ENCODE measurements around the gene FAM156A.
"Not testable (repeated sequence)": the region's sequence is repeated elsewhere in the genome, so short reads cannot be mapped to it uniquely, and the experiment has no call there.

DNA sequence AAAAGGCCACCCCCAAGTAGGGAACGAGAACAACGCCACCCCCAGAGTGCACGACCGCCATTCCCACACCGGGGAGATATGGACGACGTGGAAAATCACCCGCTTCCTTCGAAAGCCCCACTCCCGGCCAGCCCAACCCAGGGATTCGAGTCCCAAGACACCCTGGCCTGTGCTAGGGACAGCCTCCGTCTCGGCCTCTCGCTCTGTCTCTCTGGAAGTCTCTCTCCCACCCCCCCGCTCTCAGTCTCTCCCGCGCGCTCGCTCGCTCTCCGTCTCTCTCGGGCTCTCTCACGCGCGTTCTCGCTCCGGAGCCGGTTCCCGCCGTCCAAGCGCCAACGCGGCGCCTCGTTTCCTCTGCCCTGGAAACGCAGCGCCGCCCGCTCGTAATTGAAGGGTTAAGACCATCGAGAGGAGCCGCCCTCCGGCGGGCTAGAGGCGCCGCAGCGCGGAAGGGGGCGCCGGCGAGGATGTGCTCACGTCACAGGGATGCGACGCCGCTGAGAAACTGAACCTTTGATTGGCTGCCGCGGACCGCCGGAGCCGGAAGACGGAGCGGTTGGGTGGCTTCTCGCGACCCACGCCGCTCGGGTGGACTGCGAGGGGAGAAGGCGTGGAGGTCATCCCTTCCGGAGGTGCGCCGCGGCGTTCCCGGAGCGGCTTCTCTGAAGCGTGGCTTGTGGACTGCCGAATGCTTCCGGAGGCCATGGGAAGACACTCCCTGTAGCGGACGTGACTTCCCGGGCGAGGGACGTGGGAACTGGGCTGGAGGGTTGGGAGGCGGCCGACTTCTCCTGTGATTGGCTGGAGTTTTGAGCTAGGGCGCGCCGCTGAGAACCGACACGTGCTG lies at the start of gene FAM156A:
- TF ChIP-seq, protein P1, sequence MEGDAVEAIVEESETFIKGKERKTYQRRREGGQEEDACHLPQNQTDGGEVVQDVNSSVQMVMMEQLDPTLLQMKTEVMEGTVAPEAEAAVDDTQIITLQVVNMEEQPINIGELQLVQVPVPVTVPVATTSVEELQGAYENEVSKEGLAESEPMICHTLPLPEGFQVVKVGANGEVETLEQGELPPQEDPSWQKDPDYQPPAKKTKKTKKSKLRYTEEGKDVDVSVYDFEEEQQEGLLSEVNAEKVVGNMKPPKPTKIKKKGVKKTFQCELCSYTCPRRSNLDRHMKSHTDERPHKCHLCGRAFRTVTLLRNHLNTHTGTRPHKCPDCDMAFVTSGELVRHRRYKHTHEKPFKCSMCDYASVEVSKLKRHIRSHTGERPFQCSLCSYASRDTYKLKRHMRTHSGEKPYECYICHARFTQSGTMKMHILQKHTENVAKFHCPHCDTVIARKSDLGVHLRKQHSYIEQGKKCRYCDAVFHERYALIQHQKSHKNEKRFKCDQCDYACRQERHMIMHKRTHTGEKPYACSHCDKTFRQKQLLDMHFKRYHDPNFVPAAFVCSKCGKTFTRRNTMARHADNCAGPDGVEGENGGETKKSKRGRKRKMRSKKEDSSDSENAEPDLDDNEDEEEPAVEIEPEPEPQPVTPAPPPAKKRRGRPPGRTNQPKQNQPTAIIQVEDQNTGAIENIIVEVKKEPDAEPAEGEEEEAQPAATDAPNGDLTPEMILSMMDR (IDR thresholded peaks at IDR 0.05) = not testable (repeated sequence)
- TF ChIP-seq POLR2A (IDR thresholded peaks at IDR 0.05; ENCODE audit: low read depth); POLR2AphosphoS5 (IDR thresholded peaks at IDR 0.05); EP300 (IDR thresholded peaks at IDR 0.05): not testable (repeated sequence)

Measured in esophagus muscularis mucosa (tissue), 4 donors.